Epithelial cell of proximal tubule (primary cell): Measurements from ENCODE around the gene PPP1R9B. TPM values are rescaled to one million over a fixed set of nuclear protein-coding genes. Genes with fewer than 3 reads are reported as not detected.

ENCODE experiments used
- DNase-seq: peaks from one replicate; pipeline ENCODE4 v3.0.0-alpha.2; 2011; ENCODE audit warnings: low read depth
- H3K4me3 ChIP-seq: 2 replicates; pipeline ENCODE4 v1.5.1; 2011; ENCODE audit warnings: low read depth, mild to moderate bottlenecking, low read length
- total RNA-seq: library from RNA; depleted of rRNA; stranded (reverse); fragments of >200 nt; gene quantifications from 2 replicates; pipeline ENCODE4 v1.2.3, GENCODE V29; 2015
- TF ChIP-seq, protein P1 (sequence below): conservative IDR thresholded peaks from 2 replicates; pipeline ENCODE4 v1.5.1; 2012; ENCODE audit warnings: low read depth, mild to moderate bottlenecking, low read length

The PPP1R9B gene
- total RNA-seq, 1 donor from 2014 or later = 33.8 TPM

DNA sequence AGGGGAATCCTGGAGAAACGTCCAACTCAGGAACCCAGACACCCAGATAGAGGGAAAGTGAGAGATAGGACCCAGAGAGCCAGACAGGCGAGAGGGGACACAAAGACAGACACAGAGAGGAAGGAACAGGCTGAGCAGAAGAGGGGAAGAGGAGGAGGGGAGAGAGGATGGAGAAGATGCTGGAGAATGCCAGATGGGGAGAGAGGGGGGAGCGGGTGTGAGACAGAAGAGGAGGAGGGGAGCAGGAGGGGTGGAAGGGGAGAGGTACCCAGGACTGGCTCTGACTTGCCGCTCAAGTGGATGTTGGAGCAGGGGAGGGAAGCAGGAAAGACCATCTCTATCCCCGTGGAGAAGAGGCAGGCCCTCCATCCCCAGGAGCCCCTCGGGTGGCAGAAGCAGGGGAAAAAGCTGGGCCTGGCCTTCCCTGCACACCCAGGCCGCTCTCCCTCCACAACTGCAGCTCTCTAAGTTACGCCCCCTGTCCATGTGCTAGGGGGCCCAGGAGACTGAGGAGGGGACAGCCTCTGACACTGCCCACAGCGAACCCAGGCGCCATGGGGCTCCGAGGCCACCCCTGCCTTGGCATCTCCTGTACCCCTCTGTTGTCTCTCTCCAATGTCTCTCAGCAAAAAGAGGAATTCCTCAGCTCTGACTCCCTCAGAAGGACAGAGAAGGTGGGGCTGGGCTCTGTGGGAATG is 4.8 kb downstream of the PPP1R9B start:
- TF ChIP-seq, protein P1, sequence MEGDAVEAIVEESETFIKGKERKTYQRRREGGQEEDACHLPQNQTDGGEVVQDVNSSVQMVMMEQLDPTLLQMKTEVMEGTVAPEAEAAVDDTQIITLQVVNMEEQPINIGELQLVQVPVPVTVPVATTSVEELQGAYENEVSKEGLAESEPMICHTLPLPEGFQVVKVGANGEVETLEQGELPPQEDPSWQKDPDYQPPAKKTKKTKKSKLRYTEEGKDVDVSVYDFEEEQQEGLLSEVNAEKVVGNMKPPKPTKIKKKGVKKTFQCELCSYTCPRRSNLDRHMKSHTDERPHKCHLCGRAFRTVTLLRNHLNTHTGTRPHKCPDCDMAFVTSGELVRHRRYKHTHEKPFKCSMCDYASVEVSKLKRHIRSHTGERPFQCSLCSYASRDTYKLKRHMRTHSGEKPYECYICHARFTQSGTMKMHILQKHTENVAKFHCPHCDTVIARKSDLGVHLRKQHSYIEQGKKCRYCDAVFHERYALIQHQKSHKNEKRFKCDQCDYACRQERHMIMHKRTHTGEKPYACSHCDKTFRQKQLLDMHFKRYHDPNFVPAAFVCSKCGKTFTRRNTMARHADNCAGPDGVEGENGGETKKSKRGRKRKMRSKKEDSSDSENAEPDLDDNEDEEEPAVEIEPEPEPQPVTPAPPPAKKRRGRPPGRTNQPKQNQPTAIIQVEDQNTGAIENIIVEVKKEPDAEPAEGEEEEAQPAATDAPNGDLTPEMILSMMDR = no peak
- H3K4me3 ChIP-seq = no peak overlapping the region
- DNase-seq = no peak

DNA sequence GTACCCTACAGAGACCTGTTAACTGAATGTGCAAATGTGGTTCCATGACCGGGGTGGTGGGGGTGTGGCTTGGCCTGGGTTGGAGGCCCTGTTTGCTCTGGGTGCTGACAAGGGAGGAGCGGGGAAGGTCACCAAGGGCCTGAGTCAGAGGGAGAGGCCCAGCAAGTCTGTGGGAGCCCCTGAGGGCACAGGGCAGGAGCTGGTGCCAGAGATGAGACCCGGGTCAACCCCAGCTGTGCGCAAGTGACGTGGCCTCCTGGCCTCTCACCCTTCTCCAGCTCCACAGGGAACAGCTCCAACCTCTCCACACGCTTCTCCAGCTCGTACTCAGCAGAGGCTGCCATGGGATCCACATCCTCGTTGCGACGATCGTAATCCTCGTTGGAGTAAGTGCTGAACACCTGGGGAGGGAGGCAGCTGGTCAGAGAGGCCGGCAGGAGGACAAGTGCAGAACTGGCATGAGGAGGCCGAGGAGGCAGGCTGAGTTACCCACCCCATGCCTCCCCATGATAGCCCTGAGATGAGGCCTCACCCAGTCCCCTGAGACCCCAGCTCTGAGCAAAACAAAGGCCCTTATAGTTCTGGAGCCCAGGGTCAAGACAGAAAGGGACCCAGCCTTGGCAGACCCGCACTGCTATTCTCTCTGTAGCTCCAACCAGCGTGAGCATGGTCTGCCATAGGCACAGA is 5.5 kb downstream of the PPP1R9B start:
- TF ChIP-seq, protein P1 = no peak
- no peak for DNase-seq
- no peak overlapping the region for H3K4me3 ChIP-seq

DNA sequence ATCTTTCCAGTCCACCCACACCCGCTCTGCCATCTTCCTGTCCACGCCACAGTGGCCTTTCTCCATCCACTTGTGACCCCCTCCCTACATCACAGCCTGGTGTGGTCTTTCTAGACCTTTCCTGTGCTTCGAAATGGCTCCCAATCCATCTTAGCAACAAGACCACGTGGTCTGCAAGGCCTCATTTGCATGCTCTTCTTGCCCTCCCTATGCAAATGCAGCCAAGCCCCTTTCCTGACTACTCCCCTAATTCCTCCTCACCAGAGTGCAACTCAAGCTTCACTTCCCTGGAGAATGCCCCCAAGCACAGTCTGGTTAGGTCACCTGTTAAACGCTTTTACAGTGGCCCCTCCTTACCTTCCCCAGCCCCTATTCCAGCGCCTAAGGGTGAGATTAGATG is 6.1 kb downstream of the PPP1R9B start:
- no peak overlapping the region for H3K4me3 ChIP-seq
- no peak for DNase-seq
- TF ChIP-seq, protein P1 = no peak

DNA sequence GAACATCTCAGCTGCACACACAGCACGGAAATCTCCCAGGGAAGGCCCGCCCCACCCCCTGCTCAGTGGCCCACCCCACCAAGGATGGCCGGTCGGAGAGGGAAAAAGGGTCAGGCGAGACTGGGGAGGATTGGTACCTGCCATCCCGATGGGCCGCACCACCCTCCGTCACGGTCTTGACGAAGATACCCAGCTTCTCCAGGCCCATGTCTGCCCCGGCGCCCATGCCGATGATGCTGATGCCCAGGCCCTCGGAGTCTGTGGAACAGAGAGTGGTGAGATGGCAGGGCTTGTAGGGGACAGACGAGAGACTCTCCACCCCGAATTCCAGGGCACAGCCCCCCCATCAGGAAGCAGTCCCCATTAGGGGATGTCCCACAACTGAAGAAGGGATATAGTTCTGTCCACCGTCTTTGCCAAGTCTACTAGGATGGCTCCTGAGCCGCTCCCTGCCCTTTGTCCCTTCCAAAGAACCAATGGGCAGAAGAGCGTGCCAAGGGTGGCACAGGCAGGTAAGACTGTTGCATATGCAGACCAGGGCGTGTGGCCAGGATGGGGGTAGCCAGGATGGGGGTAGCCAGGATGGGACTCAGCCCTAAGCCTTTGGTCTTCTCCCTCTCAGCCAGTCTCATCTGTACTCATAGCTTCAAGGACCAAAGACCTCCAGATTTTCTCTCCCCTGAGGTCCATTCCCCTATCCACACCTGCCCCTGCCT is 6.9 kb downstream of the PPP1R9B start:
- H3K4me3 ChIP-seq = no peak overlapping the region
- DNase-seq = no peak
- TF ChIP-seq, protein P1 = no peak

DNA sequence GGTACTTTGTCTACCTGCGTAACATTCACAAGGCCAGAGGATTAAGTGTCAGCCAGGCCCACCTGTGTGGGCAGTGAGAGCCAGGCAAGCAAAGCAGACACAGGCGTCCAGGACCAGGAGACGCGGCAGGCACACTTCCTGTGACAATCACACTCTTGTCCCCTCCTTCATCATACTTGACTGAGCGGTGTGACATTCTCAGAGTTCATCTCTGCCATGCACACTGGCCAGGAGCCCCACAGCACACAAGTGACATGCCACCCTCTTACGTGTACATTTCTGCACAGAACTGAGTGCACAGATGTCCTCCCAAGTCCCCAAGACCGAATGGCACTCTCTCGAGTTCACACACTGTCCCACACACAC is 8.7 kb downstream of the PPP1R9B start:
- TF ChIP-seq, protein P1 = no peak
- H3K4me3 ChIP-seq = no peak overlapping the region
- DNase-seq = no peak

DNA sequence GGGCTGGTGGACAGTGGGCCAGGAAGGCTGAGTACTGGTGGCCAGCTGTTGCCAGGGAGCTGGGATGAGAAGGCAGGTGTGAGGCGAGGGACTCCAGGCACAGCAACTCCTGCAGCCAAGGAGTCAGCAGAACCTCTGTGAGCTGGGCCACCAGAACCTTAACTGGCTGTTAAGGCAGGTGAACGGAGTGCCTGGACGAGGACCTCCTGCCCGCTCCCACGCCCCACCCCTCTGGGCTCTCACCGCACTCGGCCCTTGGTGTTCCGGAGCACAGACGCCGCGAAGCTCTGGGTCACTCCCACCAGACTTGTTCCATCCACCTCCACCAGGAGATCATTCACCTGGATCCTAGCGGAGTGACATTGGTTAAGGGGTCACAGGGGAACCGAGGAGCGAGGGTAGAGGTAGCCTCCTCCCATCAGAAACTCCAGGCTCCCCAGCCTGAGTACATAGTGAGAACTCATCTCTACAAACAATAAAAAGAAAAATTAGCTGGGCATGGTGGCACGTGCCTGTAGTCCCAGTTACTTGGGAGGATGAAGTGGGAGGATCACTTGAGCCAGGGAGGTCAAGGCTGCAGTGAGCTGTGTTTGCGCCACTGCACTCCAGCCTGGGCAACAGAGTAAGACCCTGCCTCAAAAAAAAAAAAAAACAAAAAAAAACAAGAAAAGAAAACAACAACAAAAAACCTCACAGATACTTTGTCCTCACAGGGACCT is 9.3 kb downstream of the PPP1R9B start:
- no peak for DNase-seq
- TF ChIP-seq, protein P1 = no peak
- no peak overlapping the region for H3K4me3 ChIP-seq
